Activated CD8-positive, alpha-beta T cell treated with anti-CD3 and anti-CD28 coated beads for 36 hours (primary cell): ENCODE data around the gene ZNF786. TPM values are rescaled to one million over a fixed set of nuclear protein-coding genes. Genes with fewer than 3 reads are reported as not detected.
A peak's percentile ranks its signal among the peaks of the same experiment; 100 is the strongest.

Experiments
- ATAC-seq: fragments of 200-7000 bp; cut with Tn5 transposase; one replicate; pipeline ENCODE4 v1.10.0; 2021; ENCODE audit warnings: mild to moderate bottlenecking, moderate library complexity
- CTCF ChIA-PET: fragments of 350-600 bp; sonication (Branson Sonifier 250); formaldehyde crosslinking; loops from one replicate; lab custom pipeline; 2021; ENCODE audit warnings: antibody characterized with exemption; lab: Charles Lee
- POLR2A ChIA-PET: fragments of 350-600 bp; sonication (Branson Sonifier 250); formaldehyde crosslinking; loops from one replicate; lab custom pipeline; 2021; ENCODE audit warnings: antibody characterized with exemption; lab: Charles Lee
- DNase-seq: peaks from one replicate; pipeline ENCODE4 v3.0.0-alpha.2; 2020
- H3K27ac Mint-ChIP-seq: one replicate; pipeline ENCODE4 v1.8.0; 2021; ENCODE audit warnings: mild to moderate bottlenecking, mixed read lengths
- H3K27me3 Mint-ChIP-seq: one replicate; pipeline ENCODE4 v1.8.0; 2021; ENCODE audit warnings: mixed read lengths
- H3K36me3 Mint-ChIP-seq: one replicate; pipeline ENCODE4 v1.8.0; 2021; ENCODE audit warnings: low read depth, mixed read lengths
- H3K4me1 Mint-ChIP-seq: one replicate; pipeline ENCODE4 v1.8.0; 2021; ENCODE audit warnings: low read depth, mixed read lengths
- H3K4me3 Mint-ChIP-seq: one replicate; pipeline ENCODE4 v1.8.0; 2021; ENCODE audit warnings: mild to moderate bottlenecking, moderate library complexity, mixed read lengths
- H3K9me3 Mint-ChIP-seq: one replicate; pipeline ENCODE4 v1.8.0; 2021; ENCODE audit warnings: mixed read lengths
- intact Hi-C: fragments of 100-400 bp; cut with micrococcal nuclease; formaldehyde crosslinking; loops from one replicate; pipeline ENCODE4 v1.10.0; 2022
- total RNA-seq, 2 experiments: library from RNA; stranded (reverse); gene quantifications; one replicate each; pipeline ENCODE4 v1.2.3, GENCODE V29; 2021
- TF ChIP-seq, protein P1 (sequence below): fragments of 200-600 bp; IDR thresholded peaks from one replicate; pipeline ENCODE4 v1.8.0; 2022; ENCODE audit warnings: antibody characterized with exemption, mild to moderate bottlenecking

ZNF786 gene, protein sequence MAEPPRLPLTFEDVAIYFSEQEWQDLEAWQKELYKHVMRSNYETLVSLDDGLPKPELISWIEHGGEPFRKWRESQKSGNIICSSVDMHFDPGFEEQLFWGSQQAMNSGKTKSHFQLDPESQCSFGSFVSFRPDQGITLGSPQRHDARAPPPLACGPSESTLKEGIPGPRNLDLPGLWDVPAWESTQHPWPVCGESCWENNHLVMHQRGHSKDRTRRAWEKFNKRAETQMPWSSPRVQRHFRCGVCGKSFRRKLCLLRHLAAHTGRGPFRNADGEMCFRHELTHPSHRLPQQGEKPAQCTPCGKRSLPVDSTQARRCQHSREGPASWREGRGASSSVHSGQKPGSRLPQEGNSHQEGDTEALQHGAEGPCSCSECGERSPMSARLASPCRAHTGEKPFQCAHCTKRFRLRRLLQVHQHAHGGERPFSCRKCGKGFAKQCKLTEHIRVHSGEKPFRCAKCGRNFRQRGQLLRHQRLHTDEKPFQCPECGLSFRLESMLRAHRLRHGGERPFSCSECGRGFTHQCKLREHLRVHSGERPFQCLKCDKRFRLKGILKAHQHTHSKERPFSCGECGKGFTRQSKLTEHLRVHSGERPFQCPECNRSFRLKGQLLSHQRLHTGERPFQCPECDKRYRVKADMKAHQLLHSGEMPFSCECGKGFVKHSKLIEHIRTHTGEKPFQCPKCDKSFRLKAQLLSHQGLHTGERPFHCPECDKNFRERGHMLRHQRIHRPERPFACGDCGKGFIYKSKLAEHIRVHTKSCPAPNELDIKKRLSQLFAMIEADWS
- total RNA-seq = 1 to 10 TPM; 4.0 to 4.3 TPM

DNA sequence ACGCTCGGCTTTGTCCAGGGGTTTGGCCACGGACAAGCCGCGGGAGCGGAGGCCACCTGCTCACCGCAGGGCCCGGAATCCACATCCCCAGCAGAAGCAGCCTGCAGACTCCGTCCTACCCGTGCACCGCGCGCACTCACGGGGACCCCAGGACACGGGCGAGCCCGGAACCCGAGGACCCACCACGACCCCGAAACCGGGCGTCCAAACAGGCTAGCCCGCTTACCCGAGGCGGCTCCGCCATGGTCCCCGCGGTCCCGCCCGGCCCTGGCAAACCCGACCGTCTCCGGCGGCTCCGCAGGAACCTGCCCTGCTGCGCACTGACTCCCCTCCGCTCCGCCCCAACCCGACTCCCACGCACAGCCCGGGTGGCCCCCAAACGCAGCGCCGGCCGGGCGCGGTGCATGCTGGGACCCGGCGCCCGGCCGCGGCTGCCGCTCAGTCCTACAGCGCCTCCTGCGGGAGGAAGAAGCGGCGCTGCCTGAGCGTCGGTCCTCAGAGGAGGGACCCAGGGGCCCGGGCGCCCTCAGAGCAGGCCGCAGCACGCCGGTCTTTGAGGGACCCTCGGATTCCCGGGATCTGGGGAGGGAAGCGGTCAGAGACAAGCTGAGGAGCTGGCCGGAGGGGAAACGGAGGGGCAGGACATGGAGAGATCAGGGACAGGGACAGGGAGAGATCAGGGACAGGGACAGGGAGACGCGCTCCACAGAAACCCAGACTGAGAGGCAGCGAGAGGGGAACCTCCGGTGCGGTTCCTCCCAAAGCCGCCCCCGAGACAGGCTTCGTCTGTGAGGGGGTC lies at the start of gene ZNF786:
TSS of gene ZNF786 (minus strand) at position 322 of the 799 bp plus-strand sequence. CDS start at position 244, 78 bp downstream.
- ATAC-seq (peak; percentile 87), DNase-seq (peak; percentile 95)
- TF ChIP-seq, protein P1, sequence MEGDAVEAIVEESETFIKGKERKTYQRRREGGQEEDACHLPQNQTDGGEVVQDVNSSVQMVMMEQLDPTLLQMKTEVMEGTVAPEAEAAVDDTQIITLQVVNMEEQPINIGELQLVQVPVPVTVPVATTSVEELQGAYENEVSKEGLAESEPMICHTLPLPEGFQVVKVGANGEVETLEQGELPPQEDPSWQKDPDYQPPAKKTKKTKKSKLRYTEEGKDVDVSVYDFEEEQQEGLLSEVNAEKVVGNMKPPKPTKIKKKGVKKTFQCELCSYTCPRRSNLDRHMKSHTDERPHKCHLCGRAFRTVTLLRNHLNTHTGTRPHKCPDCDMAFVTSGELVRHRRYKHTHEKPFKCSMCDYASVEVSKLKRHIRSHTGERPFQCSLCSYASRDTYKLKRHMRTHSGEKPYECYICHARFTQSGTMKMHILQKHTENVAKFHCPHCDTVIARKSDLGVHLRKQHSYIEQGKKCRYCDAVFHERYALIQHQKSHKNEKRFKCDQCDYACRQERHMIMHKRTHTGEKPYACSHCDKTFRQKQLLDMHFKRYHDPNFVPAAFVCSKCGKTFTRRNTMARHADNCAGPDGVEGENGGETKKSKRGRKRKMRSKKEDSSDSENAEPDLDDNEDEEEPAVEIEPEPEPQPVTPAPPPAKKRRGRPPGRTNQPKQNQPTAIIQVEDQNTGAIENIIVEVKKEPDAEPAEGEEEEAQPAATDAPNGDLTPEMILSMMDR = peak; percentile 81
- no peaks in the 10 kb centered on the region for H3K27me3 Mint-ChIP-seq
- peaks cover 25% of the 10 kb centered on the region for H3K4me1 Mint-ChIP-seq
- ChIA-PET POLR2A (interaction anchor here (0.9 to 1.0 kb wide), 4 partner anchors 36 to 89 kb away, joined by 3 to 9 read pairs (median 4); partner anchors contain the start of genes ZNF398 and ZNF425), CTCF (interaction anchor here (1.0 kb wide), 1 partner anchor 42 kb away, joined by 3 read pairs; no protein-coding TSS in a partner anchor)
- intact Hi-C loops = loop anchor here (1.0 to 5.0 kb wide), 4 partner anchors 36 to 103 kb away; partner anchors contain the start of genes PDIA4 and ZNF425
- H3K9me3 Mint-ChIP-seq = peaks cover 3% of the 10 kb centered on the region
- H3K4me3 Mint-ChIP-seq = peak within 1 kb of the TSS; percentile 82
- H3K36me3 Mint-ChIP-seq = peaks cover 13% of the 10 kb centered on the region
- peak within 1 kb of the TSS; percentile 99 for H3K27ac Mint-ChIP-seq

DNA sequence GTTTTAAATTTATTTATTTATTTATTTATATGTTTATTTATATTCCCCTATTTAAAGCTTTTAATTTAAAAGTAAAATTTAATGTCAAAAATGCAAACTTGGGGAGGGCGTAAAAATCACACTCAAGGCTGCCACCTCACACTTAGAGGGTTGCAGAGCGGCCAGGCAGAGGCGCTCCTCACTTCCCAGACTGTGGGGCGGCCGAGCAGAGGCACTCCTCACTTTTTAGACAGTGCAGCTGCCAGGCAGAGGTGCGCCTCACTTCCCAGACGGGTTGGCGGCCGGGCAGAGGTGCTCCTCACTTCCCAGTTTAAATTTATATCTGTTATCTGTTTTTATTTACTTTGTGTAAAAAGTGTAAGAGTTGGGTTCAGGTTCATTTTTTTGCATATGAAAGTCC lies 45.6 kb upstream of the ZNF786 start:
- POLR2A ChIA-PET = interaction anchor here (0.6 to 1.1 kb wide), 5 partner anchors 9 to 319 kb away, joined by 3 to 5 read pairs (median 3); partner anchors contain the start of genes PDIA4 and ZNF398
- intact Hi-C loops = no loop called here
- Mint-ChIP-seq H3K4me1 (no peaks in the 10 kb centered on the region), H3K27ac (no peak overlapping the region), H3K9me3 (peaks cover 2% of the 10 kb centered on the region), H3K36me3 (peaks cover 24% of the 10 kb centered on the region), H3K27me3 (no peaks in the 10 kb centered on the region), H3K4me3 (no peak overlapping the region)
- TF ChIP-seq, protein P1 = no peak
- DNase-seq (no peak), ATAC-seq (no peak)
- CTCF ChIA-PET = interaction anchor here (0.8 to 2.5 kb wide), 3 partner anchors 10 to 71 kb away, joined by 3 to 7 read pairs (median 4); partner anchors contain the start of genes ZNF398 and ZNF425

DNA sequence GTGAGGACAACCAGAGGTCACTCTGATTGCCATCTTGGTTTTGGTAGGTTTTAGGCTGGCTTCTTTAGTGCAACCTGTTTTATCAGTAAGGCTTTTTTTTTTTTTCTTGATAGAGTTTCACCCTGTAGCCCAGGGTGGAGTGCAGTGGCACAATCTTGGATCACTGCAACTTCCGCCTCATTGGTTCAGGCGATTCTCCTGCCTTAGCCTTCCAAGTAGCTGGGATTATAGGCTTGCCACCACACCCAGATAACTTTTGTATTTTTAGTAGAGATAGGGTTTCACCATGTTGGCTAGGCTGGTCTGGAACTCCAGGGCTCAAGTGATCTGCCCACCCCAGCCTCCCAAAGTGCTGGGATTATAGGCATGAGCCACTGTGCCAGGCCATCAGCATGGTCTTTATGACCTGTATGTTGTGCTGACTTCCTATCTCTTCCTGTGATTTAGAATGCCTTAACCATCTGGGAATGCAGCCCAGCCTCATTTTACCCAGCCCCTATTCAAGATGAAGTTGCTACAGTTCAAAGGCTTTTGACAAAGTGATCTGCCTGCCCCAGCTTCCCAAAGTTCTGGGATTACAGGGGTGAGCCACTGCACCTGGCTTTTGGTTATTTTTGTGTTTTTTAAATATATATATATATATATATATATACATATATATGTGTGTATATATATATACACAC lies 42.7 kb upstream of the ZNF786 start:
- peaks cover 46% of the 10 kb centered on the region for H3K36me3 Mint-ChIP-seq
- H3K4me1 Mint-ChIP-seq = peaks cover 3% of the 10 kb centered on the region
- ATAC-seq (no peak), DNase-seq (no peak)
- ChIA-PET POLR2A (no interaction called here), CTCF (interaction anchor here (0.6 to 2.7 kb wide), 3 partner anchors 13 to 45 kb away, joined by 3 to 9 read pairs (median 4); partner anchors contain the start of genes ZNF398 and ZNF786)
- H3K27ac Mint-ChIP-seq = no peak overlapping the region
- H3K27me3 Mint-ChIP-seq = no peaks in the 10 kb centered on the region
- intact Hi-C loops = no loop called here
- no peak overlapping the region for H3K4me3 Mint-ChIP-seq
- peaks cover 8% of the 10 kb centered on the region for H3K9me3 Mint-ChIP-seq
- TF ChIP-seq, protein P1 = no peak

DNA sequence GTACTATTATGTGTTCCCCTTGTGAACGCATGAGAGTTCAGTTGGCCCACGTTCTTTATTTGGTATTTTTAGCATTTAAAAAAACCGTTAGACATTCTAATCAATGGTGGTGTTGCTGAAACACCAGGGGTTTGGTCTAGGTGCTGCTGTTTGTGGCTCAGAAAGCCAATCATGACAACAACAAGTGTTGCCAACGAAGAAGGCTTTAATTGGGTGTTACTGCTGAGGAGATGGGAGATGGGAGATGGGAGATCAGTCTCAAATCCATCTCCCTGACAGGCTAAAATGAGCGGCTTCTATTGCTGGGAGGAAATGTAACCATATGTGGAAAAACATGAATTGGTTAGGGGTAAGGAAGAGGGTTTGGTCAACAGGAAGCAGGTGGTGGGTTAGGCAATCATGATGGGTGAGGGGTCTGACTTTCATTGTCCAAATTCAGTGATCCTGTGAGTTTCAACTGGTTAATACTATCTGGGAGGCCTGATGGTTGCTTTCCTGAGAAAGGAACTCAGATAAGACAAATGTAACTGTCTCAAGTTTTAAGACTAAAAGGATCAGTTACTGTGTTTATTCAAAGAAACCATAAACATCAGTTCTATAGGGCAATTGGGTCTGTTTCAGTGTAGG lies 40.2 kb upstream of the ZNF786 start:
- DNase-seq = no peak
- ChIA-PET POLR2A (interaction anchor here (1.0 kb wide), 1 partner anchor 16 kb away, joined by 4 read pairs; the partner anchor contains the start of gene ZNF398), CTCF (interaction anchor here (2.7 kb wide), 1 partner anchor 16 kb away, joined by 9 read pairs; the partner anchor contains the start of gene ZNF398)
- TF ChIP-seq, protein P1 = no peak
- Mint-ChIP-seq H3K4me1 (peaks cover 10% of the 10 kb centered on the region), H3K27ac (no peak overlapping the region), H3K9me3 (peaks cover 8% of the 10 kb centered on the region), H3K4me3 (no peak overlapping the region), H3K27me3 (no peaks in the 10 kb centered on the region), H3K36me3 (peaks cover 57% of the 10 kb centered on the region)
- intact Hi-C loops = no loop called here
- no peak for ATAC-seq
